Epithelial cell of proximal tubule (primary cell): ENCODE measurements around the gene PTPN1. TPM values are rescaled to one million over a fixed set of nuclear protein-coding genes. Genes with fewer than 3 reads are reported as not detected.

Experiments
- DNase-seq: peaks from one replicate; pipeline ENCODE4 v3.0.0-alpha.2; 2011; ENCODE audit warnings: low read depth
- H3K4me3 ChIP-seq: 2 replicates; pipeline ENCODE4 v1.5.1; 2011; ENCODE audit warnings: low read depth, mild to moderate bottlenecking, low read length
- total RNA-seq: library from RNA; depleted of rRNA; stranded (reverse); fragments of >200 nt; gene quantifications from 2 replicates; pipeline ENCODE4 v1.2.3, GENCODE V29; 2015
- TF ChIP-seq, protein P1 (sequence below): conservative IDR thresholded peaks from 2 replicates; pipeline ENCODE4 v1.5.1; 2012; ENCODE audit warnings: low read depth, mild to moderate bottlenecking, low read length

The PTPN1 gene
- total RNA-seq, 1 donor from 2014 or later = 41.7 TPM

GRCh38 chr20:50467718-50468356 is 42.3 kb upstream of the PTPN1 start:
- no peak for DNase-seq
- TF ChIP-seq, protein P1, sequence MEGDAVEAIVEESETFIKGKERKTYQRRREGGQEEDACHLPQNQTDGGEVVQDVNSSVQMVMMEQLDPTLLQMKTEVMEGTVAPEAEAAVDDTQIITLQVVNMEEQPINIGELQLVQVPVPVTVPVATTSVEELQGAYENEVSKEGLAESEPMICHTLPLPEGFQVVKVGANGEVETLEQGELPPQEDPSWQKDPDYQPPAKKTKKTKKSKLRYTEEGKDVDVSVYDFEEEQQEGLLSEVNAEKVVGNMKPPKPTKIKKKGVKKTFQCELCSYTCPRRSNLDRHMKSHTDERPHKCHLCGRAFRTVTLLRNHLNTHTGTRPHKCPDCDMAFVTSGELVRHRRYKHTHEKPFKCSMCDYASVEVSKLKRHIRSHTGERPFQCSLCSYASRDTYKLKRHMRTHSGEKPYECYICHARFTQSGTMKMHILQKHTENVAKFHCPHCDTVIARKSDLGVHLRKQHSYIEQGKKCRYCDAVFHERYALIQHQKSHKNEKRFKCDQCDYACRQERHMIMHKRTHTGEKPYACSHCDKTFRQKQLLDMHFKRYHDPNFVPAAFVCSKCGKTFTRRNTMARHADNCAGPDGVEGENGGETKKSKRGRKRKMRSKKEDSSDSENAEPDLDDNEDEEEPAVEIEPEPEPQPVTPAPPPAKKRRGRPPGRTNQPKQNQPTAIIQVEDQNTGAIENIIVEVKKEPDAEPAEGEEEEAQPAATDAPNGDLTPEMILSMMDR = no peak
- H3K4me3 ChIP-seq = no peak overlapping the region

- H3K4me3 ChIP-seq = no peak overlapping the region
- DNase-seq = no peak
- TF ChIP-seq, protein P1 = no peak
Observed at GRCh38 chr20:50468378-50468798, 41.8 kb upstream of the PTPN1 start.

GRCh38 chr20:50469176-50469723 is 40.9 kb upstream of the PTPN1 start:
- no peak overlapping the region for H3K4me3 ChIP-seq
- TF ChIP-seq, protein P1 = no peak

GRCh38 chr20:50469796-50470195 is 40.4 kb upstream of the PTPN1 start:
- no peak for DNase-seq
- TF ChIP-seq, protein P1 = no peak
- H3K4me3 ChIP-seq = no peak overlapping the region

More at GRCh38 chr20:50469176-50469723, 40.9 kb upstream of the PTPN1 start:
- no peak for DNase-seq

GRCh38 chr20:50470264-50470858 is 39.8 kb upstream of the PTPN1 start:
- no peak overlapping the region for H3K4me3 ChIP-seq
- no peak for DNase-seq
- TF ChIP-seq, protein P1 = no peak

DNA sequence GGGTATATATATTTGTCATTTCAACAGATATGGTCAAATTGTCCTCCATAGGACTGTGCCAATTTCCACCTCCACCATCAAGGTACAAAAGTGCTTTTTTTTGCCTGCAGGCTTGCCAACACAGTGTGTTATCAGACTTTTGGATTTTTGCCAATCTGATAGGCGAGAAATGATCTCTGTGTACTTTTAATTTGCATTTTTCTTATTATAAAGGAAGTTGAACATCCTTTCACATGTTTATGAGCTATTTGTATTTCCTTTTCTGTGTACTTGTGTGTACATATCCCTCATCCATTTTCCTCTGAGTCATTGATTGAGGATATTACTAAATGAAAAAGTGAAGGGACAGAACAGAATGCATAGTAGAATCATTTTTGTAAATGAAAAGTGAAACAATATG is 39.0 kb upstream of the PTPN1 start:
- no peak overlapping the region for H3K4me3 ChIP-seq
- no peak for DNase-seq
- TF ChIP-seq, protein P1 = no peak
